ENCODE data around the gene BICD1.

DNA sequence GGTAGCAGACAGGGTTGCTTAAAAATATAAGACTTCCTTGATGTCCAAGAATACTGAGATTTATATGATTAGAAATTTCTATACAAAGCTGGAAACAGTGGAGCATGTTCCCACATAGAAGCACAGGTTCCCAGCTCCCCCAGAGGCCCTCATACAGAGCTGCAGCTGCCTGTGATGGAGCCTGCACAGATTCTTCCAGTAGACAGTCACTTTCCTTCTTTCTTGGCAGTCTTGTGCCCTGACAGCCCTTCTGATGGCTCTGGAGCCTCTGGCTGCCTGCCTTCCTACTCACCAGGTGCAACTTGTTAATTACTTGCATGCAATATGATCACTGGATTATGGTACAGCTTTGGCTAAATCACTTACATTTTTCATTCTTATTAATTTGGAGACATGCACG is 44.4 kb downstream of the BICD1 start:
- TF ChIP-seq POLR2A (IDR thresholded peaks at IDR 0.05; ENCODE audit: low read length) = no peak
- TF ChIP-seq GATA1 (IDR thresholded peaks at IDR 0.05; ENCODE audit: low read depth, low read length) = no peak

All from erythroblast (primary cell).